Nephron (organoid): Measurements from ENCODE around the gene HEBP1.

Experiments
- H3K27ac Mint-ChIP-seq, 3 experiments: 2 replicates each; pipeline ENCODE4 v1.8.0; 2020; ENCODE audit warnings: mixed read lengths in 3 of 3, mild to moderate bottlenecking in 2 of 3, moderate library complexity in 1 of 3
- H3K27me3 Mint-ChIP-seq: 2 replicates; pipeline ENCODE4 v1.8.0; 2021; ENCODE audit warnings: low read depth, mild to moderate bottlenecking, moderate library complexity, mixed read lengths
- H3K36me3 Mint-ChIP-seq: 2 replicates; pipeline ENCODE4 v1.8.0; 2020; ENCODE audit warnings: low read depth, mixed read lengths
- H3K4me1 Mint-ChIP-seq: 2 replicates; pipeline ENCODE4 v1.8.0; 2020; ENCODE audit warnings: mixed read lengths
- H3K4me3 Mint-ChIP-seq, 3 experiments: 2 replicates each; pipeline ENCODE4 v1.8.0; 2020; ENCODE audit warnings: mild to moderate bottlenecking in 3 of 3, mixed read lengths in 3 of 3, moderate library complexity in 2 of 3
- H3K9me3 Mint-ChIP-seq: 2 replicates; pipeline ENCODE4 v1.8.0; 2020; ENCODE audit warnings: mixed read lengths
- CTCF ChIP-seq, 3 experiments: fragments of 200-600 bp; sonication (generic); IDR thresholded peaks; one replicate each; pipeline ENCODE4 v1.5.0; 2021; ENCODE audit warnings: antibody characterized with exemption in 3 of 3; ENCODE audit not compliant: unreplicated experiment in 3 of 3

The HEBP1 gene

GRCh38 chr12:12993367-12993766 is 6.7 kb downstream of the HEBP1 start:
- peaks cover 4% of the 10 kb centered on the region for H3K36me3 Mint-ChIP-seq
- H3K9me3 Mint-ChIP-seq, result no peaks in the 10 kb centered on the region
- H3K4me1 Mint-ChIP-seq, result peaks cover 28% of the 10 kb centered on the region
- H3K27me3 Mint-ChIP-seq, result no peaks in the 10 kb centered on the region
- H3K4me3 Mint-ChIP-seq, result no peak overlapping the region
- TF ChIP-seq CTCF (IDR thresholded peaks at IDR 0.05; ENCODE audit: unreplicated experiment in 3 of 3), result no peak
- peak overlapping the region in 2 of 3 experiments; percentile 11 to 17 for H3K27ac Mint-ChIP-seq

GRCh38 chr12:12992418-12993130 is 7.5 kb downstream of the HEBP1 start:
- Mint-ChIP-seq H3K27me3 (no peaks in the 10 kb centered on the region), H3K9me3 (no peaks in the 10 kb centered on the region), H3K4me1 (peaks cover 24% of the 10 kb centered on the region), H3K36me3 (peaks cover 8% of the 10 kb centered on the region), H3K4me3 (no peak overlapping the region), H3K27ac (peak overlapping the region; percentile 16 to 72 (median 72))
- TF ChIP-seq CTCF (IDR thresholded peaks at IDR 0.05; ENCODE audit: unreplicated experiment in 3 of 3), result no peak

GRCh38 chr12:12990700-12991468 is 9.2 kb downstream of the HEBP1 start:
- peak overlapping the region in 2 of 3 experiments; percentile 1 to 9 for H3K27ac Mint-ChIP-seq

GRCh38 chr12:12987421-12987820 is 12.6 kb downstream of the HEBP1 start:
- H3K4me1 Mint-ChIP-seq, result peaks cover 14% of the 10 kb centered on the region
- no peak overlapping the region for H3K27ac Mint-ChIP-seq
- peaks cover 27% of the 10 kb centered on the region for H3K36me3 Mint-ChIP-seq
- TF ChIP-seq CTCF (IDR thresholded peaks at IDR 0.05; ENCODE audit: unreplicated experiment in 3 of 3), result no peak
- H3K27me3 Mint-ChIP-seq, result no peaks in the 10 kb centered on the region
- no peak overlapping the region for H3K4me3 Mint-ChIP-seq
- H3K9me3 Mint-ChIP-seq, result no peaks in the 10 kb centered on the region

More at GRCh38 chr12:12990700-12991468, 9.2 kb downstream of the HEBP1 start:
- no peaks in the 10 kb centered on the region for H3K9me3 Mint-ChIP-seq
- no peak for TF ChIP-seq CTCF (IDR thresholded peaks at IDR 0.05; ENCODE audit: unreplicated experiment in 3 of 3)
- peaks cover 15% of the 10 kb centered on the region for H3K36me3 Mint-ChIP-seq
- peaks cover 18% of the 10 kb centered on the region for H3K4me1 Mint-ChIP-seq
- H3K27me3 Mint-ChIP-seq, result no peaks in the 10 kb centered on the region
- H3K4me3 Mint-ChIP-seq, result no peak overlapping the region

DNA sequence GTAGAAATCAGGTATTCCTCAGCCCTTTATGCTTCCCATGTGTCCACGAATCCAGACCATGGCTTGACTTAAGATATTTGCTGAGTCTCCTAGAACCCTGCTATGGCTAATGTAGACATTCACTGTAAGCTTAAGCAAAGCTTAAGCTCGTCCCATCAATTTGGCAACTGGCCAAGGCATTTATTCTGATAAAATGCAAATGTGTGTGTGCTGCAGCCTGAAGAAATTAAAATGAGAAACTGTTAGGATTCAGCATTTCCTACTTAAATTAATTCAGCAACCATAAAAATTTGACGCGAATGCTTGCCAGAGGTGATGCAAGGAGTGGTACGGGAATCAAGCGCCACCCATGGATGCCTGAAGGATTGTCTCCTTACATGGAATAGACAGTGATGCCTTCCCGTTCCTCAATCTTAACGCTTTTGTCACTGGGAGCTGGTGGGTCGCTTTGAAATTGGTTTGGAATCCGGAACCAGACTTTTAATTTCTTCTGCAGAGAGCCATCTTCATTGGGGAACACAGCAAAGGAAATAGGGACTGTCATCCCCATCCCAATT is 13.2 kb downstream of the HEBP1 start:
- Mint-ChIP-seq H3K36me3 (peaks cover 27% of the 10 kb centered on the region), H3K4me1 (peaks cover 12% of the 10 kb centered on the region), H3K9me3 (no peaks in the 10 kb centered on the region), H3K27ac (no peak overlapping the region), H3K4me3 (no peak overlapping the region), H3K27me3 (no peaks in the 10 kb centered on the region)
- TF ChIP-seq CTCF (IDR thresholded peaks at IDR 0.05; ENCODE audit: unreplicated experiment in 3 of 3), result no peak
